ENCODE measurements around the gene ZFPL1. TPM values are rescaled to one million over a fixed set of nuclear protein-coding genes. Genes with fewer than 3 reads are reported as not detected.

Gene ZFPL1
- total RNA-seq, 4 donors from 2014 or later = 24.1 to 50.7 (median 43.7) TPM

- H3K9me3 ChIP-seq = no peaks in the 10 kb centered on the region
- WGBS = under 1% methylated on average over 32 of the region's 64 CpGs
- intact Hi-C loops (cut with DNase I) = no loop called here
- no peaks in the 10 kb centered on the region for H3K27me3 ChIP-seq
- TF ChIP-seq POLR2AphosphoS5 (IDR thresholded peaks at IDR 0.05) (peak; percentile 99 to 100), POLR2A (IDR thresholded peaks at IDR 0.05; ENCODE audit: low read depth) (peak; percentile 83), CTCF (IDR thresholded peaks at IDR 0.05) (peak in 1 of 3 experiments; percentile 27), EP300 (IDR thresholded peaks at IDR 0.05) (no peak)
- H3K36me3 ChIP-seq = peaks cover 28 to 64% (median 58%) of the 10 kb centered on the region in 4 donors
- peak within 1 kb of the TSS; percentile 93 to 95 (median 94) for H3K27ac ChIP-seq (replicated peaks in 1 of 4)
- H3K4me1 ChIP-seq = peaks cover 29 to 47% (median 39%) of the 10 kb centered on the region in 4 donors
- H3K4me3 ChIP-seq = peak within 1 kb of the TSS; percentile 73 to 91 (median 82)
- peak; percentile 99 for DNase-seq (ENCODE audit: extremely low spot score)
These were observed 38.1 kb downstream of the ZFPL1 start, which contains the start of the genes FAU and MRPL49 for GRCh38 chr11:65121865-65122696. FAU (minus strand) TSS chr11:65122134; CDS start chr11:65121813, 321 bp downstream. MRPL49 (plus strand) TSS chr11:65122321; CDS start chr11:65122347, 26 bp downstream.

GRCh38 chr11:65124480-65125196 lies 40.6 kb downstream of the ZFPL1 start:
- peaks cover 51 to 71% (median 69%) of the 10 kb centered on the region in 4 donors for H3K36me3 ChIP-seq
- no peak overlapping the region for H3K4me3 ChIP-seq
- TF ChIP-seq EP300 (IDR thresholded peaks at IDR 0.05) (no peak), CTCF (IDR thresholded peaks at IDR 0.05) (no peak), POLR2AphosphoS5 (IDR thresholded peaks at IDR 0.05) (no peak), POLR2A (IDR thresholded peaks at IDR 0.05; ENCODE audit: low read depth) (no peak)
- H3K4me1 ChIP-seq = peaks cover 23 to 38% (median 32%) of the 10 kb centered on the region in 4 donors
- DNase-seq (ENCODE audit: extremely low spot score) = no peak
- intact Hi-C loops (cut with DNase I) = no loop called here
- no peaks in the 10 kb centered on the region for H3K9me3 ChIP-seq
- H3K27ac ChIP-seq (replicated peaks in 1 of 4) = no peak overlapping the region
- no peaks in the 10 kb centered on the region for H3K27me3 ChIP-seq
- WGBS = 85% methylated on average over 4 of the region's 5 CpGs

- no peak for DNase-seq (ENCODE audit: extremely low spot score)
- Histone ChIP-seq H3K4me1 (peaks cover 20 to 33% (median 30%) of the 10 kb centered on the region in 4 donors), H3K27me3 (no peaks in the 10 kb centered on the region), H3K4me3 (no peak overlapping the region), H3K9me3 (no peaks in the 10 kb centered on the region), H3K27ac (replicated peaks in 1 of 4) (no peak overlapping the region), H3K36me3 (peaks cover 58 to 71% (median 69%) of the 10 kb centered on the region in 4 donors)
- WGBS = 86% methylated on average over 11 of the region's 12 CpGs
- no peak for TF ChIP-seq EP300 (IDR thresholded peaks at IDR 0.05)
- no peak for TF ChIP-seq CTCF (IDR thresholded peaks at IDR 0.05)
- TF ChIP-seq POLR2A (IDR thresholded peaks at IDR 0.05; ENCODE audit: low read depth) = no peak
- no peak for TF ChIP-seq POLR2AphosphoS5 (IDR thresholded peaks at IDR 0.05)
- intact Hi-C loops (cut with DNase I) = no loop called here
These were observed 41.4 kb downstream of the ZFPL1 start for GRCh38 chr11:65125197-65126056.

GRCh38 chr11:65126624-65127274 lies 42.7 kb downstream of the ZFPL1 start:
- no peak for DNase-seq (ENCODE audit: extremely low spot score)
- Histone ChIP-seq H3K4me1 (peaks cover 9 to 21% (median 19%) of the 10 kb centered on the region in 4 donors), H3K36me3 (peaks cover 64 to 77% (median 75%) of the 10 kb centered on the region in 4 donors), H3K27me3 (no peaks in the 10 kb centered on the region), H3K9me3 (no peaks in the 10 kb centered on the region), H3K27ac (replicated peaks in 1 of 4) (no peak overlapping the region), H3K4me3 (no peak overlapping the region)
- intact Hi-C loops (cut with DNase I) = no loop called here
- 85% methylated on average over 4 of the region's 6 CpGs for WGBS
- TF ChIP-seq CTCF (IDR thresholded peaks at IDR 0.05) (no peak), POLR2AphosphoS5 (IDR thresholded peaks at IDR 0.05) (no peak), POLR2A (IDR thresholded peaks at IDR 0.05; ENCODE audit: low read depth) (no peak), EP300 (IDR thresholded peaks at IDR 0.05) (no peak)

Data from esophagus muscularis mucosa (tissue), 4 donors.